NB4 (cell line): ENCODE measurements around the gene PUDP.

Experiments used
- DNase-seq: peaks from one replicate; pipeline ENCODE4 v3.0.0; 2010; ENCODE audit warnings: low read depth
- H3K4me3 ChIP-seq: one replicate; pipeline ENCODE4 v1.5.1; 2011; ENCODE audit warnings: mild to moderate bottlenecking, low read depth, low read length, moderate library complexity
- MYC ChIP-seq: IDR thresholded peaks from 2 replicates; pipeline ENCODE4 v1.6.1; 2011; ENCODE audit warnings: low read depth, low read length
- POLR2A ChIP-seq: IDR thresholded peaks from 2 replicates; pipeline ENCODE4 v1.6.1; 2011; ENCODE audit warnings: mild to moderate bottlenecking; ENCODE audit not compliant: insufficient read length; ENCODE audit errors: extremely low read depth
- TF ChIP-seq, protein P1 (sequence below): IDR thresholded peaks from 2 replicates; pipeline ENCODE4 v1.6.1; 2011; ENCODE audit warnings: low read depth, low read length
- TF ChIP-seq, protein P2 (sequence below): IDR thresholded peaks from one replicate; pipeline ENCODE4 v1.5.1; 2012; ENCODE audit warnings: low read depth, low read length

PUDP gene

DNA sequence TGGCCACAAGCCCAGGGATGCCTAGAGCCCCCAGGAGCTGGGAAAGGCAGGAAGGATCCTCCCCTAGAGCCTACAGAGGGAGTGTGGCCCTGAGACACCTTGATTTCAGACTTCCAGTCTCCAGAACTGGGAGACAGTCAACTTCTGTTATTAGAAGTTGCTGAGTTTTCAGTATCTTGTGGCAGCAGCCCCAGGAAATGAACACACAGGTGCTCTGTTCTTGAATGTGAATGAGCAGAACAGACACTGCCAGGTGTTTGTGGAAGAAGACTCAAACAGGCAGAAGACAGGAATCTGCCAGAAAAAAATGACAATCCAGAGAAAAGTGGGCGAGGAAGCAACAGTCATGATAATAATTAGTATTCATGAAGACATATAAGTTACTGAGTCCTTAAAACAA is 64.9 kb downstream of the PUDP start:
- TF ChIP-seq, protein P1, sequence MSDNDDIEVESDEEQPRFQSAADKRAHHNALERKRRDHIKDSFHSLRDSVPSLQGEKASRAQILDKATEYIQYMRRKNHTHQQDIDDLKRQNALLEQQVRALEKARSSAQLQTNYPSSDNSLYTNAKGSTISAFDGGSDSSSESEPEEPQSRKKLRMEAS: no peak
- TF ChIP-seq, protein P2, sequence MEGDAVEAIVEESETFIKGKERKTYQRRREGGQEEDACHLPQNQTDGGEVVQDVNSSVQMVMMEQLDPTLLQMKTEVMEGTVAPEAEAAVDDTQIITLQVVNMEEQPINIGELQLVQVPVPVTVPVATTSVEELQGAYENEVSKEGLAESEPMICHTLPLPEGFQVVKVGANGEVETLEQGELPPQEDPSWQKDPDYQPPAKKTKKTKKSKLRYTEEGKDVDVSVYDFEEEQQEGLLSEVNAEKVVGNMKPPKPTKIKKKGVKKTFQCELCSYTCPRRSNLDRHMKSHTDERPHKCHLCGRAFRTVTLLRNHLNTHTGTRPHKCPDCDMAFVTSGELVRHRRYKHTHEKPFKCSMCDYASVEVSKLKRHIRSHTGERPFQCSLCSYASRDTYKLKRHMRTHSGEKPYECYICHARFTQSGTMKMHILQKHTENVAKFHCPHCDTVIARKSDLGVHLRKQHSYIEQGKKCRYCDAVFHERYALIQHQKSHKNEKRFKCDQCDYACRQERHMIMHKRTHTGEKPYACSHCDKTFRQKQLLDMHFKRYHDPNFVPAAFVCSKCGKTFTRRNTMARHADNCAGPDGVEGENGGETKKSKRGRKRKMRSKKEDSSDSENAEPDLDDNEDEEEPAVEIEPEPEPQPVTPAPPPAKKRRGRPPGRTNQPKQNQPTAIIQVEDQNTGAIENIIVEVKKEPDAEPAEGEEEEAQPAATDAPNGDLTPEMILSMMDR: no peak
- TF ChIP-seq MYC (no peak), POLR2A (no peak)
- DNase-seq: no peak
- H3K4me3 ChIP-seq: no peak overlapping the region

DNA sequence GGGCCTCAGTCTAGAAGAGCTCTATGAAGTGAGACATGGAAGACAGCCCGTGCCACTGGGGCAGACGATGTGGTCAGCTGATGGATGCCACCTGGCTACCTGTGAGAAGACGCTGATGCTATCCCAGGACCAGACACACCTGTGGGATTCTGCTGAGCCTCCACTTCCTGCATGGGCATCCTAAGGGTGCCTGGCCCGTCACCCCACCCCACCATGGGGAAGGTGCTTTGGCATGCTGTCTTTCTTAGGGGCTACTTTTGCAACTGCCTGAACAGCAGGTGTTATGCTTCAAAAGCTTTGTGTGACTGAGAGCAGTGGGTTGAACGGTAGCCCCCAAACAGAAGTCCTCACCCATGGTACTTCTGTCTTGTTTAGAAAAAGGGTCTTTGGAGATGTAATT is 65.4 kb downstream of the PUDP start:
- DNase-seq: no peak
- no peak overlapping the region for H3K4me3 ChIP-seq
- TF ChIP-seq POLR2A (no peak), MYC (no peak)
- TF ChIP-seq, protein P2: no peak
- TF ChIP-seq, protein P1: no peak

DNA sequence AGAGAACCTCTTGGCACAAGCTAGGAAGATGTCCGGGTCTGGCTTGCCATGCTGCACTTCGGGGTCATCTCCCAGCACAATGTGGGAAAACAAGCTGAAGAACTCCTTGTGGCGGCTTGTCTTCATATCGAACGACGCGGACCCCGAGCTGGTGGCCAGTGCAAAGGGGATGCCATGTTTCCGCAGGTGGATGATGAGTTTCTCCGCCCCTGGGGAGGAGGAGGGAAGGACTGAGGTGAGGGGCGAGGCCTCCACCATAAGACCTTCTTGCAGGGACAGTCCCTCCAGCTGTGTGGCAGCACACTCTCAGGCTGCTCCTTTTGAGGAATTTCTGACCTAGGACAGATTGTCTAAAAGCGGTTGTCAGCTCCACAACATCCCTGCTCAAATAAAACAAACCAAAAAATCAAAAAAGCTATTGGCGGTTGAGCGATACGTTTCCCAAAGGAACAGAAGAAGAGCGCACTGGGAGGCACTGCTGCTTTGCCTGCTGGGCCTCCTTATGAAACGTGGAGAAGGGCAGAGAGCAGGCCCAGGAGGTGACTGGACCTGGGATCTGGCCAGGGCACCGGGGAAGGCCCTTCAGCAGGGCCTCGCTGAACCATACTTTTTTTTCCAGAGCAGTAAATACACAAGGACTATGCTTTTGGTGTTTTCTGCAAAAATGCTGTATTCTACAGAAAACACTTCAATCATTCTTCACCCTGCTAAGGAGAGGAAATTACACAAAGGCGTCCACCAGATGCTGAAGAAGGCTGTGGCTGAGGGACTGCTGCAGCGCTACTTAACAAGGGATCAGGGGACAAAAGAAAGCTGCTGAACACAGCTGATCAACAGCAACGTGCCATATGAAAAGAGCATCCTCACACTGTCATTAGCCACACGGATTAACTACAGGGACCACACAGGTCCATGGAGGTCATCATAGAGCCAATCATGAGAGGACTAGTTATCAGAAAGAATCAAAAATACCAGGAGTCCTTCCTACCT is 70.4 kb downstream of the PUDP start:
- DNase-seq: no peak
- no peak overlapping the region for H3K4me3 ChIP-seq
- TF ChIP-seq MYC (no peak), POLR2A (no peak)
- TF ChIP-seq, protein P1: no peak
- TF ChIP-seq, protein P2: no peak

DNA sequence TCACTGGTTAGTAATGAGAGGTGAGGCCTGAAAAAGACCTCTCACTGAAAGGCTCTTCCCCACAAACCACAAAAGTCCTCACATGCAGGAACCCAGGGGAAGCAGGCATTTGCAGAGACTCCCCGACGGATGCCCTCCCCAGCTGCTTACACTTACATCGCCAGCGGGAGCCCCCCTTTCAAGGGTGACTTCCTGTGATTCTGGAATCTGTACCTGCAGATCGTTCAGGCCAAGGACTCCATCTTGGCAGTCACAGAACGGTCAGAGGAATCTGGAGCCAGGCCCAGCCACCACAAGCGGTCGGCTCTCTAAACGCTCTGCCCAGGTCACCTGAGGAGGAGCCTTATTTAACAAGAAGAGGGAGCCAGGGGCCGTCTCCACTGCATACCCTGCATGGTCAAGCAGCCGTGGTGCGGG is 71.7 kb downstream of the PUDP start:
- TF ChIP-seq, protein P2: no peak
- TF ChIP-seq, protein P1: no peak
- TF ChIP-seq POLR2A (no peak), MYC (no peak)
- H3K4me3 ChIP-seq: no peak overlapping the region
- no peak for DNase-seq

DNA sequence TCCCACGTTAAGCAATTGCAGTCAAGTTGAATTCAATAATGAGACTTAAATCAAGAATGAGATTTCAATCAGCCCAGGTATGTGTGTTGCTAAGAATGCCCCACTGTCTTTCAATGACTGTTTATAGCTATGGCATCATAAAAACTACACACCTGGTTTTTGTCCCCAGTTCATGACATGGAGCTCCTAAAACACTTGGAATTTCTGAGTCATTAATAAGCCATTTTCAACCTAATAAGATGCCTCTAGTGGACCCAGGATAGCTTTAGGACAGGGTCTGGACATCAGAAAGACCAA is 73.1 kb downstream of the PUDP start:
- no peak for DNase-seq
- H3K4me3 ChIP-seq: no peak overlapping the region
- TF ChIP-seq, protein P1: no peak
- TF ChIP-seq, protein P2: no peak
- TF ChIP-seq POLR2A (no peak), MYC (no peak)
